GM12865 (cell line): ENCODE data around the gene VAV3.
"Not testable (repeated sequence)": the region's sequence is repeated elsewhere in the genome, so short reads cannot be mapped to it uniquely, and the experiment has no call there.

Experiments used
- DNase-seq: peaks from one replicate; pipeline ENCODE4 v3.0.0; 2010; ENCODE audit warnings: low read depth
- H3K4me3 ChIP-seq: 2 replicates; pipeline ENCODE4 v1.5.1; 2011; ENCODE audit warnings: mild to moderate bottlenecking, low read depth, low read length, control low read depth
- TF ChIP-seq, protein P1 (sequence below): IDR thresholded peaks from 2 replicates; pipeline ENCODE4 v1.5.1; 2011; ENCODE audit warnings: low read length, control low read depth, low read depth, inconsistent platforms; ENCODE audit not compliant: insufficient read depth; ENCODE audit errors: missing control alignments

The VAV3 gene

GRCh38 chr1:107965110-107965991 lies at the start of gene VAV3:
Gene VAV3, minus strand, starts transcription at chr1:107965180. Its CDS starts 311 bp downstream, at chr1:107964869.
- H3K4me3 ChIP-seq, result peak within 1 kb of the TSS; percentile 48
- DNase-seq, result peak; percentile 71
- TF ChIP-seq, protein P1, sequence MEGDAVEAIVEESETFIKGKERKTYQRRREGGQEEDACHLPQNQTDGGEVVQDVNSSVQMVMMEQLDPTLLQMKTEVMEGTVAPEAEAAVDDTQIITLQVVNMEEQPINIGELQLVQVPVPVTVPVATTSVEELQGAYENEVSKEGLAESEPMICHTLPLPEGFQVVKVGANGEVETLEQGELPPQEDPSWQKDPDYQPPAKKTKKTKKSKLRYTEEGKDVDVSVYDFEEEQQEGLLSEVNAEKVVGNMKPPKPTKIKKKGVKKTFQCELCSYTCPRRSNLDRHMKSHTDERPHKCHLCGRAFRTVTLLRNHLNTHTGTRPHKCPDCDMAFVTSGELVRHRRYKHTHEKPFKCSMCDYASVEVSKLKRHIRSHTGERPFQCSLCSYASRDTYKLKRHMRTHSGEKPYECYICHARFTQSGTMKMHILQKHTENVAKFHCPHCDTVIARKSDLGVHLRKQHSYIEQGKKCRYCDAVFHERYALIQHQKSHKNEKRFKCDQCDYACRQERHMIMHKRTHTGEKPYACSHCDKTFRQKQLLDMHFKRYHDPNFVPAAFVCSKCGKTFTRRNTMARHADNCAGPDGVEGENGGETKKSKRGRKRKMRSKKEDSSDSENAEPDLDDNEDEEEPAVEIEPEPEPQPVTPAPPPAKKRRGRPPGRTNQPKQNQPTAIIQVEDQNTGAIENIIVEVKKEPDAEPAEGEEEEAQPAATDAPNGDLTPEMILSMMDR, result no peak

DNA sequence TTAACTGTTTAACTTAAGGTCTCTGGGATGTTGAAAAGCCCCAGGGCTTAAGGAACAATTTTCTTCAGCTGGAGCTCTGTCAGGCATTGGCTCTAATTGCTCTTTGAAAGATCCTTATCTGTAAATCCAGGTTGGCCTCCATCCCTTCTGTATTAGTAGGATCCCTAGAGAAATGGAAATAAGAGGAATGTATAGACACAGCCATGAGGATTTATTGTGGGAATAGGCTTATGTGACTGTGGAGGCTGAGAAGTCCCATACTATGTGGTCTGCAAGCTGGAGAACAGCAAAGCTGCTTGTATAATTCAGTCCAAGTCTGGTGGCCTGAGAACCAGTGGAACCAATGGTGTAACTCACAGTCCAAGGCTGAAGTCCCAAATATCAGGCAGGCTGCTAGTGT lies 47.6 kb upstream of the VAV3 start:
- H3K4me3 ChIP-seq, result no peak overlapping the region
- no peak for DNase-seq
- TF ChIP-seq, protein P1, result no peak

DNA sequence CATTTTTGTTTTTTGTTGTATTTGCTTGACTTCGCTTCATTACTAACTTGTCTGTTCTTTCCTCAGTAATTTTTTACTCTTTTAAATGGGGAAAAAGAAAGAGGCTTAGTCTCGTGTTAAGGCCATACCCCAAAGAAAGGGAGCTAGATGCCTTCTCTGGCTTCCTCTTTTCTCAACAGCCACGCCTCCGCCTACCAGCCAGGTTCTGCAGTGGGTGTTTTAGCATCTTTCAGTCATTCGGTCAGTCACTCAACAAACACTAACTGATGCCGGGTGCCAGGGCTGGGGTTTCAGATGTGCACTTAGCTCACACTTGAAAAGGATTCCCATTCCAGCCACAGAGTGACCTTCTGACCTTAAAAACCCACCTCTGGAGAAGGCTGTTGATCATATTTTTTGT lies 46.3 kb upstream of the VAV3 start:
- DNase-seq, result no peak
- H3K4me3 ChIP-seq, result no peak overlapping the region
- TF ChIP-seq, protein P1, result no peak

GRCh38 chr1:108010581-108010980 lies 45.6 kb upstream of the VAV3 start:
- no peak for DNase-seq
- TF ChIP-seq, protein P1, result no peak
- no peak overlapping the region for H3K4me3 ChIP-seq

GRCh38 chr1:108009603-108010195 lies 44.7 kb upstream of the VAV3 start:
- no peak for DNase-seq
- TF ChIP-seq, protein P1, result no peak

GRCh38 chr1:108007531-108007930 lies 42.6 kb upstream of the VAV3 start:
- DNase-seq, result no peak
- TF ChIP-seq, protein P1, result no peak
- H3K4me3 ChIP-seq, result no peak overlapping the region

More at GRCh38 chr1:108009603-108010195, 44.7 kb upstream of the VAV3 start:
- H3K4me3 ChIP-seq, result no peak overlapping the region

DNA sequence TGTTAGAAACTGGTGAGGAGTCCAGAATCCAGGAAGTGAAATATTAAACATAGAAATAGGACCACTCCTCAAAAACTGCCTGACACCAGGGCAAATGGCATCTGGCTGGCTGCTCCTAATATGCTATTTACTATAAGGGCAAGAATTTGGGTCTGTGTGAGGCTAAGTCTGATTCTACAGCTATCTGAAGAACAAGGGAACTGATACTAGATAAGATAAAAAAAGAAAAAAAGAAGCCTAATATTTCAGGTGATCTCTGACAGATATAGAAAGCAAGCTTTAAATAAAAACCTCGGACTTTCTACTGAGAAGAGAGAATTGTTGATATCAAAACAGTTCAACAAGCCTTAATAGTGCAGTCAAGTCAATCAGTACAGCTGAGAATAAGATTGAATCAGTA lies 42.1 kb upstream of the VAV3 start:
- TF ChIP-seq, protein P1, result no peak
- H3K4me3 ChIP-seq, result no peak overlapping the region
- no peak for DNase-seq

- not testable (repeated sequence) for DNase-seq, H3K4me3 ChIP-seq
Measured at GRCh38 chr1:108004919-108005318, 39.9 kb upstream of the VAV3 start.
